HEK293 (cell line): ENCODE data around the gene MGMT.

ENCODE experiments used
- BCL11B ChIP-seq: fragments of 450-650 bp; formaldehyde crosslinking; IDR thresholded peaks from 2 replicates; pipeline ENCODE4 v1.5.1; 2016; ENCODE audit warnings: low read depth, missing biosample characterization, missing genetic modification characterization
- TRIM28 ChIP-seq: IDR thresholded peaks from 2 replicates; pipeline ENCODE4 v1.6.1; 2011; ENCODE audit warnings: low read length, control low read depth, borderline replicate concordance
- ZNF324 ChIP-seq: fragments of 450-650 bp; formaldehyde crosslinking; IDR thresholded peaks from 2 replicates; pipeline ENCODE4 v1.5.1; 2016; ENCODE audit warnings: missing biosample characterization, missing genetic modification characterization
- ZNF610 ChIP-seq: fragments of 450-650 bp; formaldehyde crosslinking; IDR thresholded peaks from 2 replicates; pipeline ENCODE4 v1.5.1; 2016; ENCODE audit warnings: missing biosample characterization, missing genetic modification characterization, borderline replicate concordance

DNA sequence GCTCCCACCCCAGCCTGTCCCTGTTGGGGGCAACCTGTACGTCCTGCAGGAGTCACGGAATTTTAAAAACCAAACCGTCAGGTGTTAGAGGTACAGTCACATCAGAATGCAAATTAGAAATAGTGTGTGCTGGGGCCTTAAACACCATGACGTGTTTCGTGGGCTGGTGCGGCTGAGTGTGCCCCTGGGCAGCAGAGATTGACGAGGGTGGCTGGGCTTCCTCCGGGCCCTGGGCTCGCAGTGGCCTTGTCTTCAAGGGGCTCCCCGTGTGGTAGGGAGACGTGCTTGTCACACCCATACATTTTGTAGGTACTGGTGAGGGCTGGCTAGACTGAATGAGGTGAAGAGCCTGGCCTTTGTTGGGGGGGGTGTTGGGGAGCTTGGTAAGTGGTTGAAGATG is 7.6 kb downstream of the MGMT start:
- no peak for TF ChIP-seq ZNF610 (tag by site-specific recombination)
- no peak for TF ChIP-seq ZNF324
- no peak for TF ChIP-seq BCL11B (tag by site-specific recombination)
- no peak for TF ChIP-seq TRIM28
